GM18519 (cell line): ENCODE data around the gene LYRM4.
"Not testable (repeated sequence)": the region's sequence is repeated elsewhere in the genome, so short reads cannot be mapped to it uniquely, and the experiment has no call there.

Experiments
- ATAC-seq: cut with Tn5 transposase; IDR thresholded peaks from one replicate; pipeline ENCODE4 v1.9.1; 2021; ENCODE audit warnings: mild to moderate bottlenecking, moderate library complexity; ENCODE audit not compliant: unreplicated experiment, low FRiP score

Gene LYRM4

GRCh38 chr6:5084781-5085647 lies 175.7 kb downstream of the LYRM4 start, which contains the start of gene PPP1R3G:
PPP1R3G (plus strand) TSS chr6:5085341; CDS start chr6:5085486, 145 bp downstream.
- ATAC-seq: no peak

GRCh38 chr6:5084360-5084780 lies 176.4 kb downstream of the LYRM4 start:
- no peak for ATAC-seq

GRCh38 chr6:5083813-5084359 lies 176.9 kb downstream of the LYRM4 start:
- ATAC-seq: no peak

- ATAC-seq: no peak
Observed at GRCh38 chr6:5083307-5083583, 177.5 kb downstream of the LYRM4 start.

- ATAC-seq: no peak
Observed at GRCh38 chr6:5082487-5083306, 178.1 kb downstream of the LYRM4 start.

GRCh38 chr6:5081955-5082354 lies 178.8 kb downstream of the LYRM4 start:
- no peak for ATAC-seq

GRCh38 chr6:5081182-5081581 lies 179.6 kb downstream of the LYRM4 start:
- ATAC-seq: no peak

GRCh38 chr6:5080574-5080973 lies 180.2 kb downstream of the LYRM4 start:
- no peak for ATAC-seq

- no peak for ATAC-seq
Observed at GRCh38 chr6:5079692-5080091, 181.1 kb downstream of the LYRM4 start.

- ATAC-seq: peak; percentile 89
Observed at GRCh38 chr6:5078121-5078669, 182.6 kb downstream of the LYRM4 start.

GRCh38 chr6:5076931-5077330 lies 183.8 kb downstream of the LYRM4 start:
- ATAC-seq: no peak

GRCh38 chr6:5073992-5074391 lies 186.8 kb downstream of the LYRM4 start:
- ATAC-seq: no peak

- no peak for ATAC-seq
Observed at GRCh38 chr6:5072440-5072839, 188.3 kb downstream of the LYRM4 start.

- ATAC-seq: no peak
Observed at GRCh38 chr6:5071216-5071615, 189.5 kb downstream of the LYRM4 start.

- no peak for ATAC-seq
Observed at GRCh38 chr6:5068153-5068751, 192.5 kb downstream of the LYRM4 start.

- ATAC-seq: no peak
Observed at GRCh38 chr6:5067305-5067704, 193.4 kb downstream of the LYRM4 start.

GRCh38 chr6:5066456-5067093 lies 194.2 kb downstream of the LYRM4 start:
- ATAC-seq: no peak

GRCh38 chr6:5063617-5064016 lies 197.1 kb downstream of the LYRM4 start:
- no peak for ATAC-seq

- no peak for ATAC-seq
Observed at GRCh38 chr6:5061152-5061551, 199.6 kb downstream of the LYRM4 start.

GRCh38 chr6:5060439-5060838 lies 200.3 kb downstream of the LYRM4 start:
- ATAC-seq: not testable (repeated sequence)
